Muscle layer of colon (tissue), 2 donors: Measurements from ENCODE around the gene RGP1.

Source experiments
- H3K27ac ChIP-seq: one replicate; pipeline ENCODE4 v1.7.0; 2013; ENCODE audit warnings: low read depth, mild to moderate bottlenecking, low read length, moderate library complexity
- H3K27me3 ChIP-seq, 2 donors: one replicate each; pipeline ENCODE4 v1.7.0; 2013; ENCODE audit warnings: low read length in 2 of 2, mild to moderate bottlenecking in 2 of 2; ENCODE audit not compliant: insufficient read depth in 2 of 2, control insufficient read depth in 1 of 2
- H3K36me3 ChIP-seq: one replicate; pipeline ENCODE4 v1.7.0; 2013; ENCODE audit warnings: mild to moderate bottlenecking, low read length; ENCODE audit not compliant: insufficient read depth
- H3K4me1 ChIP-seq: one replicate; pipeline ENCODE4 v1.7.0; 2013; ENCODE audit warnings: mild to moderate bottlenecking, low read length; ENCODE audit not compliant: insufficient read depth
- H3K4me3 ChIP-seq, 2 donors: one replicate each; pipeline ENCODE4 v1.7.0; 2013; ENCODE audit warnings: low read length in 2 of 2, low read depth in 1 of 2, mild to moderate bottlenecking in 1 of 2, moderate library complexity in 1 of 2
- H3K9ac ChIP-seq: one replicate; pipeline ENCODE4 v1.7.0; 2013; ENCODE audit warnings: low read length
- H3K9me3 ChIP-seq: one replicate; pipeline ENCODE4 v1.7.0; 2013; ENCODE audit warnings: mild to moderate bottlenecking, low read length
- donor health status: abdominal sarcoma.
- donor health status: Adenocarcinoma of cecum.

RGP1 gene

GRCh38 chr9:35723908-35724307 lies 25.2 kb upstream of the RGP1 start:
- Histone ChIP-seq H3K9ac (no peak overlapping the region), H3K27me3 (no peaks in the 10 kb centered on the region), H3K36me3 (peaks cover 73% of the 10 kb centered on the region), H3K4me1 (peaks cover 34% of the 10 kb centered on the region), H3K9me3 (no peaks in the 10 kb centered on the region), H3K4me3 (no peak overlapping the region), H3K27ac (no peak overlapping the region)

GRCh38 chr9:35725362-35725761 lies 23.7 kb upstream of the RGP1 start:
- Histone ChIP-seq H3K9me3 (no peaks in the 10 kb centered on the region), H3K4me1 (peaks cover 48% of the 10 kb centered on the region), H3K36me3 (peaks cover 58% of the 10 kb centered on the region), H3K27ac (no peak overlapping the region), H3K27me3 (no peaks in the 10 kb centered on the region), H3K4me3 (no peak overlapping the region), H3K9ac (no peak overlapping the region)

- Histone ChIP-seq H3K9me3 (no peaks in the 10 kb centered on the region), H3K36me3 (peaks cover 42% of the 10 kb centered on the region), H3K27me3 (no peaks in the 10 kb centered on the region), H3K27ac (peak overlapping the region; percentile 95), H3K9ac (peak overlapping the region; percentile 99), H3K4me3 (peak overlapping the region in 1 of 2 donors; percentile 73), H3K4me1 (peaks cover 56% of the 10 kb centered on the region)
Observed at GRCh38 chr9:35726931-35727330, 22.2 kb upstream of the RGP1 start.

- Histone ChIP-seq H3K27me3 (no peaks in the 10 kb centered on the region), H3K4me1 (peaks cover 56% of the 10 kb centered on the region), H3K9ac (peak overlapping the region; percentile 99), H3K9me3 (no peaks in the 10 kb centered on the region), H3K4me3 (peak overlapping the region; percentile 25 to 73), H3K36me3 (peaks cover 35% of the 10 kb centered on the region), H3K27ac (peak overlapping the region; percentile 95)
Observed at GRCh38 chr9:35727676-35728040, 21.4 kb upstream of the RGP1 start.

- peak overlapping the region; percentile 99 for H3K9ac ChIP-seq
- H3K4me3 ChIP-seq = peak overlapping the region; percentile 25 to 73
Observed at GRCh38 chr9:35728041-35728971, 20.8 kb upstream of the RGP1 start.

GRCh38 chr9:35729101-35729500 lies 20.0 kb upstream of the RGP1 start:
- H3K27me3 ChIP-seq = no peaks in the 10 kb centered on the region
- H3K9me3 ChIP-seq = no peaks in the 10 kb centered on the region
- peaks cover 22% of the 10 kb centered on the region for H3K36me3 ChIP-seq
- H3K9ac ChIP-seq = peak overlapping the region; percentile 99
- peak overlapping the region; percentile 40 to 73 for H3K4me3 ChIP-seq
- H3K4me1 ChIP-seq = peaks cover 69% of the 10 kb centered on the region
- H3K27ac ChIP-seq = peak overlapping the region; percentile 95

More at GRCh38 chr9:35728041-35728971, 20.8 kb upstream of the RGP1 start:
- H3K27me3 ChIP-seq = no peaks in the 10 kb centered on the region
- peaks cover 61% of the 10 kb centered on the region for H3K4me1 ChIP-seq
- H3K36me3 ChIP-seq = peaks cover 30% of the 10 kb centered on the region
- H3K27ac ChIP-seq = peak overlapping the region; percentile 95
- no peaks in the 10 kb centered on the region for H3K9me3 ChIP-seq

- Histone ChIP-seq H3K27me3 (no peaks in the 10 kb centered on the region), H3K9me3 (no peaks in the 10 kb centered on the region), H3K9ac (peak overlapping the region; percentile 99), H3K36me3 (peaks cover 20% of the 10 kb centered on the region), H3K27ac (peak overlapping the region; percentile 95), H3K4me3 (peak overlapping the region; percentile 40 to 73), H3K4me1 (peaks cover 74% of the 10 kb centered on the region)
Observed at GRCh38 chr9:35729700-35730485, 19.2 kb upstream of the RGP1 start.

GRCh38 chr9:35730486-35730854 lies 18.6 kb upstream of the RGP1 start:
- peak overlapping the region; percentile 99 for H3K9ac ChIP-seq

GRCh38 chr9:35731415-35732184 lies 17.5 kb upstream of the RGP1 start:
- no peaks in the 10 kb centered on the region for H3K9me3 ChIP-seq
- peak overlapping the region; percentile 95 for H3K27ac ChIP-seq
- peaks cover 63% of the 10 kb centered on the region for H3K4me1 ChIP-seq
- H3K4me3 ChIP-seq = peak overlapping the region; percentile 30 to 73
- peak overlapping the region; percentile 99 for H3K9ac ChIP-seq
- H3K36me3 ChIP-seq = peaks cover 24% of the 10 kb centered on the region
- no peaks in the 10 kb centered on the region for H3K27me3 ChIP-seq

More at GRCh38 chr9:35730486-35730854, 18.6 kb upstream of the RGP1 start:
- H3K27me3 ChIP-seq = no peaks in the 10 kb centered on the region
- peak overlapping the region; percentile 30 to 73 for H3K4me3 ChIP-seq
- H3K27ac ChIP-seq = peak overlapping the region; percentile 95
- H3K36me3 ChIP-seq = peaks cover 20% of the 10 kb centered on the region
- H3K9me3 ChIP-seq = no peaks in the 10 kb centered on the region
- peaks cover 72% of the 10 kb centered on the region for H3K4me1 ChIP-seq

- no peaks in the 10 kb centered on the region for H3K27me3 ChIP-seq
- H3K9ac ChIP-seq = peak within 1 kb of the TSS; percentile 99
- H3K36me3 ChIP-seq = peaks cover 31% of the 10 kb centered on the region
- peaks cover 56% of the 10 kb centered on the region for H3K4me1 ChIP-seq
- H3K27ac ChIP-seq = peak within 1 kb of the TSS; percentile 95
- H3K4me3 ChIP-seq = peak within 1 kb of the TSS; percentile 60 to 92
- H3K9me3 ChIP-seq = no peaks in the 10 kb centered on the region
Observed at GRCh38 chr9:35732185-35732799, 16.8 kb upstream of the RGP1 start, which contains the start of the genes CREB3 and TLN1. Gene CREB3 (plus strand): TSS chr9:35732666. CDS start chr9:35732773, 107 bp downstream. Gene TLN1 (minus strand): TSS chr9:35732195. CDS start chr9:35725694, 6,501 bp downstream.
